CD4-positive, alpha-beta memory T cell (primary cell): ENCODE measurements around the gene CYP21A2. TPM values are rescaled to one million over a fixed set of nuclear protein-coding genes. Genes with fewer than 3 reads are reported as not detected.
A peak's percentile ranks its signal among the peaks of the same experiment; 100 is the strongest.
"Not testable (repeated sequence)": the region's sequence is repeated elsewhere in the genome, so short reads cannot be mapped to it uniquely, and the experiment has no call there.

Source experiments
- CTCF ChIA-PET: fragments of 350-600 bp; sonication (Branson Sonifier 250); formaldehyde crosslinking; loops from one replicate; lab custom pipeline; 2021; ENCODE audit warnings: inconsistent platforms; ENCODE audit not compliant: partially characterized antibody; lab: Charles Lee
- POLR2A ChIA-PET: fragments of 350-600 bp; sonication (Branson Sonifier 250); formaldehyde crosslinking; loops from one replicate; lab custom pipeline; 2021; ENCODE audit not compliant: partially characterized antibody; lab: Charles Lee
- DNase-seq, 5 donors: peaks; one replicate each; pipeline versions ENCODE4 v3.0.0 to v3.0.0-alpha.2; 2020 to 2022; ENCODE audit warnings: mixed read lengths in 1 of 5
- H3K27ac ChIP-seq: one replicate; pipeline ENCODE4 v1.7.0; 2013; ENCODE audit warnings: low read depth, low read length
- H3K27me3 ChIP-seq: 2 replicates; pipeline ENCODE4 v1.7.0; 2013; ENCODE audit warnings: mild to moderate bottlenecking, low read length, moderate library complexity; ENCODE audit not compliant: insufficient read depth
- H3K36me3 ChIP-seq: 2 replicates; pipeline ENCODE4 v1.7.0; 2013; ENCODE audit warnings: mild to moderate bottlenecking, low read length, moderate library complexity; ENCODE audit not compliant: insufficient read depth
- H3K4me1 ChIP-seq: 2 replicates; pipeline ENCODE4 v1.7.0; 2013; ENCODE audit warnings: mild to moderate bottlenecking, low read length, moderate library complexity; ENCODE audit not compliant: insufficient read depth
- H3K4me3 ChIP-seq, 2 donors: one replicate each; pipeline ENCODE4 v1.7.0; 2013; ENCODE audit warnings: low read length in 2 of 2, mild to moderate bottlenecking in 1 of 2
- H3K9me3 ChIP-seq, 2 donors: one replicate each; pipeline ENCODE4 v1.7.0; 2013; ENCODE audit warnings: low read length in 2 of 2, control low read depth in 1 of 2; ENCODE audit not compliant: control insufficient read depth in 1 of 2
- H3K27ac Mint-ChIP-seq, 7 donors: one replicate each; pipeline ENCODE4 v1.8.0; 2020 to 2021; ENCODE audit warnings: mixed read lengths in 7 of 7, mild to moderate bottlenecking in 6 of 7, inconsistent platforms in 3 of 7, moderate library complexity in 3 of 7
- H3K27me3 Mint-ChIP-seq, 2 donors: one replicate each; pipeline ENCODE4 v1.8.0; 2020 to 2021; ENCODE audit warnings: mixed read lengths in 2 of 2
- H3K36me3 Mint-ChIP-seq, 2 donors: one replicate each; pipeline ENCODE4 v1.8.0; 2020 to 2021; ENCODE audit warnings: mixed read lengths in 2 of 2, inconsistent platforms in 1 of 2, mild to moderate bottlenecking in 1 of 2
- H3K4me1 Mint-ChIP-seq, 4 donors: one replicate each; pipeline ENCODE4 v1.8.0; 2020 to 2021; ENCODE audit warnings: mixed read lengths in 4 of 4, mild to moderate bottlenecking in 1 of 4
- H3K4me3 Mint-ChIP-seq, 8 donors: one replicate each; pipeline ENCODE4 v1.8.0; 2020 to 2021; ENCODE audit warnings: mixed read lengths in 8 of 8, mild to moderate bottlenecking in 7 of 8, moderate library complexity in 6 of 8, inconsistent platforms in 3 of 8
- H3K9me3 Mint-ChIP-seq, 8 donors: one replicate each; pipeline ENCODE4 v1.8.0; 2020 to 2021; ENCODE audit warnings: mixed read lengths in 8 of 8, mild to moderate bottlenecking in 5 of 8, inconsistent platforms in 3 of 8, moderate library complexity in 1 of 8
- intact Hi-C: fragments of 100-400 bp; cut with micrococcal nuclease; formaldehyde crosslinking; loops from one replicate; pipeline ENCODE4 v1.15.1; 2023
- polyA plus RNA-seq, 2 donors: library from polyadenylated mRNA; unstranded; fragments of 300-500 nt; fragmentation: Illumina TruSeq; gene quantifications; one replicate each; pipeline ENCODE4 v1.2.3, GENCODE V29; 2021
- total RNA-seq, 2 experiments: library from RNA; stranded (reverse); gene quantifications; one replicate each; pipeline ENCODE4 v1.2.3, GENCODE V29; 2021

Gene CYP21A2
- total and polyA plus RNA-seq, 4 experiments from 2014 or later, result 0.39 to 0.61 TPM; not detected in 2

DNA sequence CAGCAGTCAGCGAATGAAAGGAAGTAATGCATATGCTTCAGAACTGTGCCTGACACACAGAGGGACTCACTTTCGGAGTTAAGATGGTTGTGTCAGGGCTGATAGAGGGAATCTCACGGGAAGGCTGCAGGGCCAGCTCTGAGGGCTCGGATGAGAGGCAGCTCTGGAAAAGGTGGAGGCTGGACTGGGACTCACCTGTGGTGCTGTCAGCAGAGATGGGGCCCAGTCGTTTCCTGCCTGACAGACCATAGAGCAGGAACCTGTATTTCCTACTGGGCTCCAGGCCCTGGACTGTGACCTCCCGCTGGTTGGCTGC lies 9.3 kb downstream of the CYP21A2 start:
- H3K36me3 Mint-ChIP-seq, result no peaks in the 10 kb centered on the region

DNA sequence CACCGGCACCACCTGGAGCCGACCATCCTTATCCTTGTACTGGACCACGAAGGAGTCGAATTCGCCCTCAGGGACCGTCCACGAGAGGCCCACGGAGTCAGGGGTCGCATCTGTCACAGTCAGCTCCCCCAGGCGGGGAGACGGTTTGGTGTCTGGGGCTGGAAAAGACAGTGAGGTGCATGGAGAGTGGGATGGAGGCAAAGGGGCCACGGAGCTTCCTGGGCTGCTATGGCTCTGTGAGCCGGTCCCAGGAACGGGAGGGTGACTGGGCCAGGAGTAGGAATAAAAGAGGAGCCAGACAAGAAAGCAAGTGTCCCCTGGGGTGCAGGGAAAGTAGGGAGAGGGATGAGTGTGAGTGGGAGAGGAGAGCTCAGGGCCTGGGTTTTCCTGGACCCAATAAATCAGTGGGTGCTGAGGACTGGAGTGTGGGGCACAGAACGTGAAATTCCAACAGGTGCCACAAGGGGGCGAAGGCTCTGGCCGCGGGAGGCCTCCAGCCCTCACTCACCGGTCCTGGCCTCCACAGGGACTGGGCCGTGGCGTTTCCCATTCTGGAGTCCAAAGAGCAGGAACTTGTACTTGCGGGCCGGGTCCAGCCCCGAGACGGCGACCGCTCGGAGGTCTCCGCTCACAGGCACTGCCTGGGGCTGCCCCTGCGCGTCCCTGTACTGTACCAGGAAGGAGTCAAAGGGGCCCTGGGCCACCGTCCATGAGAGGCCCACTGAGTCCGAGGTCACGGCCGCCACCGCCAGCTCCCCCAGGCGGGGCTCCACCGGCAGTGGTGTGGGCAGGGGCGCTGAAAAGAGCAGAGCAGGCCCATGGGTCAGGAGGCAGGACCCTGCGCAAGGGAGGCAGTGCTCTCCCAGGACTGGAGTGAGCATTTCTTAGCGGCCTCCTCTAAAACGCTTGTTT lies 9.9 kb downstream of the CYP21A2 start:
- DNase-seq, result peak in 4 of 5 donors; percentile 52 to 65 (median 56)
- no peaks in the 10 kb centered on the region for H3K9me3 Mint-ChIP-seq
- Histone ChIP-seq H3K36me3 (no peaks in the 10 kb centered on the region), H3K4me3 (no peak overlapping the region), H3K27me3 (no peaks in the 10 kb centered on the region), H3K27ac (no peak overlapping the region), H3K4me1 (peaks cover 10% of the 10 kb centered on the region), H3K9me3 (no peaks in the 10 kb centered on the region)
- peaks cover 3 to 8% (median 5%) of the 10 kb centered on the region in 4 donors for H3K4me1 Mint-ChIP-seq
- H3K4me3 Mint-ChIP-seq, result peak overlapping the region in 1 of 8 donors; percentile 64
- ChIA-PET CTCF (interaction anchor here (0.7 to 2.3 kb wide), 5 partner anchors 11 to 775 kb away, joined by 3 to 7 read pairs (median 3); no protein-coding TSS in a partner anchor), POLR2A (interaction anchor here (0.9 kb wide), 1 partner anchor 148 kb away, joined by 4 read pairs; no protein-coding TSS in a partner anchor)
- peaks cover 0 to 5% of the 10 kb centered on the region in 2 donors for H3K27me3 Mint-ChIP-seq
- H3K36me3 Mint-ChIP-seq, result no peaks in the 10 kb centered on the region
- intact Hi-C loops, result loop anchor here (10.0 kb wide), 1 partner anchor 107 kb away; the partner anchor contains the start of genes PPT2 and PRRT1
- peak overlapping the region in 1 of 7 donors; percentile 43 for H3K27ac Mint-ChIP-seq

More for the DNA sequence above, 9.3 kb downstream of the CYP21A2 start:
- DNase-seq, result no peak
- POLR2A ChIA-PET, result interaction anchor here (0.9 kb wide), 1 partner anchor 148 kb away, joined by 4 read pairs; no protein-coding TSS in a partner anchor
- H3K9me3 Mint-ChIP-seq, result no peaks in the 10 kb centered on the region
- Histone ChIP-seq H3K27ac (no peak overlapping the region), H3K4me3 (no peak overlapping the region), H3K4me1 (peaks cover 10% of the 10 kb centered on the region), H3K9me3 (no peaks in the 10 kb centered on the region), H3K36me3 (no peaks in the 10 kb centered on the region), H3K27me3 (no peaks in the 10 kb centered on the region)
- CTCF ChIA-PET, result interaction anchor here (0.7 to 2.3 kb wide), 5 partner anchors 12 to 776 kb away, joined by 3 to 7 read pairs (median 3); no protein-coding TSS in a partner anchor
- H3K4me1 Mint-ChIP-seq, result peaks cover 3 to 8% (median 5%) of the 10 kb centered on the region in 4 donors
- intact Hi-C loops, result loop anchor here (10.0 kb wide), 1 partner anchor 107 kb away; the partner anchor contains the start of genes PPT2 and PRRT1
- H3K27ac Mint-ChIP-seq, result no peak overlapping the region
- H3K4me3 Mint-ChIP-seq, result no peak overlapping the region
- peaks cover 0 to 5% of the 10 kb centered on the region in 2 donors for H3K27me3 Mint-ChIP-seq

DNA sequence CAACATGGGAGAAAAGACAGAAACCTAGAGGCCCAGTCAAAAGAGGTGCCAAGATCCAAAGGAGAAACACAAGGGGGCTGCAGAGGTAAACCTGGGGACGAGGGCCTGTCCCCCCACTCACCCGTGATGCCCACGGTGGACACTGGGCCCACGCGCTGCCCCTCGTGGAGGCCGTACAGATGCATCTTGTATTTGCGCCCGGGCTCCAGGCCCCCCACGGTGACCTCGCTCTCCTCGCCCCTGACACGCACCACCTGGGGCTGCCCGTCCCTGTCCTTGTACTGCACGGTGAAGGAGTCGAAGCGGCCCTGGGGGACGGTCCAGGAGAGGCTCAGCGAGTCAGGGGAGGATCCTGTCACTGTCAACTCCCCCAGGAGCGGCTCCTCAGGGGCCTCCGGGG lies 10.9 kb downstream of the CYP21A2 start:
- intact Hi-C loops, result loop anchor here (10.0 kb wide), 1 partner anchor 106 kb away; the partner anchor contains the start of genes PPT2 and PRRT1
- H3K4me3 Mint-ChIP-seq, H3K4me3 ChIP-seq, CTCF ChIA-PET, H3K9me3 Mint-ChIP-seq, H3K9me3 ChIP-seq, H3K27me3 ChIP-seq, H3K27ac ChIP-seq, H3K4me1 Mint-ChIP-seq, H3K36me3 ChIP-seq, H3K36me3 Mint-ChIP-seq, POLR2A ChIA-PET, DNase-seq, H3K27me3 Mint-ChIP-seq: not testable (repeated sequence)
- peak overlapping the region in 1 of 7 donors; percentile 42 for H3K27ac Mint-ChIP-seq
- H3K4me1 ChIP-seq, result peaks cover 10% of the 10 kb centered on the region

DNA sequence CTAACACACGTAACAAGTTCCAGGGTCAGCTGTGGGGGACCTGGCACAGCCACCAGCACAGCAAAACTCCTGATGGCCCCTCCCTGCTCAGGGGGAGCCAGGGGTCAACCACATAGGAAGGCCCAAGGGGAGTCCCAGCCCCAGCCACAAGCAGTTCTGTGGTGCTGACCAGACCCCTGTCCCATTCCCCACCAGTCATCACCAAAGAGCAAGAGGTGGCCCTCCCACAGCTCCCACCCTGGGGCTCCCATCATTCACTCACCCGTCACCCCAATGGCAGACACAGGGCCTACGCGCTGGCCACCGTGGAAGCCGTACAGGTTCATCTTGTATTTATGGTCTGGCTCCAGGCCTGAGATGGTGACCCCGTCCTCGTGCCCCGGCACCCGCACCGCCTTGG lies 11.5 kb downstream of the CYP21A2 start:
- H3K27me3 Mint-ChIP-seq, H3K27me3 ChIP-seq, CTCF ChIA-PET, H3K4me3 ChIP-seq, H3K36me3 ChIP-seq, DNase-seq, H3K9me3 Mint-ChIP-seq, H3K9me3 ChIP-seq, H3K4me3 Mint-ChIP-seq, H3K36me3 Mint-ChIP-seq, POLR2A ChIA-PET, H3K4me1 Mint-ChIP-seq, H3K27ac Mint-ChIP-seq, H3K27ac ChIP-seq: not testable (repeated sequence)
- intact Hi-C loops, result loop anchor here (10.0 kb wide), 1 partner anchor 105 kb away; the partner anchor contains the start of genes PPT2 and PRRT1
- peaks cover 10% of the 10 kb centered on the region for H3K4me1 ChIP-seq

DNA sequence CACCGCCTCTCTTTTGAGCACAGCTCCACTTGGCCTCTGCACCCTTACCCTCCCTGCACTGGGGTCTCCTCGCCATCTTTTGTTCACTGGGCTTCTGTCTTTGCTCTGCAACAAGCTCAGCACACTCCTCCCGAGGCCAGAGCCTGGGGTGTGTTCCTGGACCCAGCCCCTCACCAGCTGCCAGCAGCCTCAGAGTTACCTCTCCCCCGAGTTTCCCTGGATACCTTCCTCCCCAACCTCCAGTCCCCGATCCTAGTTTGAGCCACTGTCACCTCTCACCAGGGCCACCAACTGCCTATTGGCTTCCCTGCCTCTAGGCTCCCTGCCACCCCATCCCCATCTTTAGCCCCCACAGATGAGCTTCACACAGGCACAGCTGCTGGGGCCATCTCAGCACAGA lies 12.3 kb downstream of the CYP21A2 start:
- ChIA-PET POLR2A (no interaction called here), CTCF (no interaction called here)
- H3K4me1 ChIP-seq, result peaks cover 10% of the 10 kb centered on the region
- H3K27me3 ChIP-seq, result no peaks in the 10 kb centered on the region
- Mint-ChIP-seq H3K4me1 (peaks cover 3 to 8% (median 5%) of the 10 kb centered on the region in 4 donors), H3K4me3 (no peak overlapping the region), H3K9me3 (no peaks in the 10 kb centered on the region), H3K27ac (no peak overlapping the region), H3K27me3 (peaks cover 0 to 5% of the 10 kb centered on the region in 2 donors), H3K36me3 (no peaks in the 10 kb centered on the region)
- H3K9me3 ChIP-seq, result no peaks in the 10 kb centered on the region
- H3K27ac ChIP-seq, result no peak overlapping the region
- DNase-seq, result no peak
- H3K36me3 ChIP-seq, result no peaks in the 10 kb centered on the region
- intact Hi-C loops, result no loop called here
- no peak overlapping the region for H3K4me3 ChIP-seq

DNA sequence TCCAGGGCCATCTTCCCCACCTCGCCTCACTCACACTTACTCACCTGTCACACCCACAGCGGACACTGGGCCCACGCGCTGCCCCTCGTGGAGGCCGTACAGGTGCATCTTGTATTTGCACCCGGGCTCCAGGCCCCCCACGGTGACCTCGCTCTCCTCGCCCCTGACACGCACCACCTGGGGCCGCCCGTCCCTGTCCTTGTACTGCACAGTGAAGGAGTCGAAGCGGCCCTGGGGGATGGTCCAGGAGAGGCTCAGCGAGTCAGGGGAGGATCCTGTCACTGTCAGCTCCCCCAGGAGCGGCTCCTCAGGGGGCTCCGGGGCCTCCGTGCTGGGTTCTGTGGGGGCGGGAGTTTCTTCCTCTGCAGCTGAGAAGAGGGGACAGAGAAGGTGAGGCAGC lies 14.4 kb downstream of the CYP21A2 start:
- intact Hi-C loops, H3K27me3 Mint-ChIP-seq: not testable (repeated sequence)

DNA sequence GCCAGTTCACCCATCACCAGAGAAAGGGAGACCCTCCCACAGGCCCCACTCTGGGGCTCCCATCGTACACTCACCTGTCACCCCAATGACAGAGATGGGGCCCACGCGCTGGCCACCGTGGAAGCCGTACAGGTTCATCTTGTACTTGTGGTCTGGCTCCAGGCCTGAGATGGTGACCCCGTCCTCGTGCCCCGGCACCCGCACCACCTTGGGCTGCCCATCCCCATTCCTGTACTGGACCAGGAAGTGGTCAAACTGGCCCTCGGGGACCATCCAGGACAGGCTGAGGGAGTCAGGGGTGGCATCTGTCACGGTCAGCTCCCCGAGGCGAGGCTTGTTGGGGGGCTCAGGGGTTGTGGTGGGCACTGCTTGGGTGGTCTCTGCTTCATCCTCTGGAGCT lies 15.1 kb downstream of the CYP21A2 start:
- H3K27me3 Mint-ChIP-seq, H3K4me3 Mint-ChIP-seq, H3K9me3 ChIP-seq, H3K27ac Mint-ChIP-seq, intact Hi-C loops, H3K4me1 Mint-ChIP-seq, DNase-seq, POLR2A ChIA-PET, CTCF ChIA-PET, H3K27ac ChIP-seq, H3K9me3 Mint-ChIP-seq, H3K27me3 ChIP-seq, H3K4me1 ChIP-seq, H3K36me3 ChIP-seq, H3K4me3 ChIP-seq, H3K36me3 Mint-ChIP-seq: not testable (repeated sequence)

More for the DNA sequence above, 14.4 kb downstream of the CYP21A2 start:
- H3K27ac ChIP-seq, POLR2A ChIA-PET, H3K4me1 Mint-ChIP-seq, H3K36me3 ChIP-seq, H3K27ac Mint-ChIP-seq, H3K4me3 Mint-ChIP-seq, H3K9me3 ChIP-seq, H3K36me3 Mint-ChIP-seq, H3K27me3 ChIP-seq, CTCF ChIA-PET, H3K4me3 ChIP-seq, DNase-seq, H3K9me3 Mint-ChIP-seq, H3K4me1 ChIP-seq: not testable (repeated sequence)
